OCI-LY3 (cell line): ENCODE results near the gene TM4SF18.

ENCODE experiments used
- H2AFZ ChIP-seq: fragments of 200-600, 300-600 bp; shearing (Covaris generic); 2 replicates; pipeline ENCODE4 v1.6.0; 2014; ENCODE audit warnings: antibody characterized with exemption, low read depth, low read length
- H3K27ac ChIP-seq: fragments of 200-600, 300-600 bp; sonication (generic); 2 replicates; pipeline ENCODE4 v1.5.1; 2014; ENCODE audit warnings: mild to moderate bottlenecking, low read length, moderate library complexity, mixed read lengths
- H3K27me3 ChIP-seq: fragments of 200-600, 300-600 bp; sonication (generic); 2 replicates; pipeline ENCODE4 v1.6.1; 2014; ENCODE audit warnings: low read depth, low read length, mixed read lengths
- H3K36me3 ChIP-seq: fragments of 200-600, 300-600 bp; sonication (generic); replicated peaks from 2 replicates; pipeline ENCODE3; 2014; ENCODE audit warnings: low read depth, low read length, mixed read lengths
- H3K4me1 ChIP-seq: fragments of 300-600, 200-600 bp; sonication (generic); 2 replicates; pipeline ENCODE4 v1.6.1; 2014; ENCODE audit warnings: low read length, mixed read lengths
- H3K4me2 ChIP-seq: fragments of 200-600, 300-600 bp; sonication (generic); 2 replicates; pipeline ENCODE4 v1.6.1; 2014; ENCODE audit warnings: low read length, mixed read lengths
- H3K4me3 ChIP-seq: fragments of 300-600, 200-600 bp; sonication (generic); 2 replicates; pipeline ENCODE4 v1.5.1; 2014; ENCODE audit warnings: antibody characterized with exemption, mild to moderate bottlenecking, low read length, moderate library complexity
- H3K79me2 ChIP-seq: fragments of 300-600, 200-600 bp; shearing (Covaris generic); 2 replicates; pipeline ENCODE4 v1.6.1; 2014; ENCODE audit warnings: mild to moderate bottlenecking, low read length, mixed read lengths
- H3K9ac ChIP-seq: fragments of 300-600, 200-600 bp; shearing (Covaris generic); 2 replicates; pipeline ENCODE4 v1.6.0; 2014; ENCODE audit warnings: mild to moderate bottlenecking, low read length, moderate library complexity
- H3K9me3 ChIP-seq: fragments of 200-600, 300-600 bp; shearing (Covaris generic); 2 replicates; pipeline ENCODE4 v1.6.1; 2014; ENCODE audit warnings: low read length, mixed read lengths; ENCODE audit not compliant: insufficient read depth
- H4K20me1 ChIP-seq: fragments of 200-600, 300-600 bp; sonication (generic); 2 replicates; pipeline ENCODE4 v1.6.1; 2016; ENCODE audit warnings: low read length, mixed read lengths; ENCODE audit not compliant: insufficient read depth
- EZH2phosphoT487 ChIP-seq: fragments of 200-600 bp; shearing (Covaris generic); IDR thresholded peaks from 2 replicates; pipeline ENCODE4 v1.6.1; 2018; ENCODE audit warnings: antibody characterized with exemption, mixed run types, low read depth
- TF ChIP-seq, protein P1 (sequence below): fragments of 200-600, 300-600 bp; sonication (generic); IDR thresholded peaks from 2 replicates; pipeline ENCODE4 v1.5.1; 2014; ENCODE audit warnings: antibody characterized with exemption, low read length, low read depth

Gene TM4SF18

DNA sequence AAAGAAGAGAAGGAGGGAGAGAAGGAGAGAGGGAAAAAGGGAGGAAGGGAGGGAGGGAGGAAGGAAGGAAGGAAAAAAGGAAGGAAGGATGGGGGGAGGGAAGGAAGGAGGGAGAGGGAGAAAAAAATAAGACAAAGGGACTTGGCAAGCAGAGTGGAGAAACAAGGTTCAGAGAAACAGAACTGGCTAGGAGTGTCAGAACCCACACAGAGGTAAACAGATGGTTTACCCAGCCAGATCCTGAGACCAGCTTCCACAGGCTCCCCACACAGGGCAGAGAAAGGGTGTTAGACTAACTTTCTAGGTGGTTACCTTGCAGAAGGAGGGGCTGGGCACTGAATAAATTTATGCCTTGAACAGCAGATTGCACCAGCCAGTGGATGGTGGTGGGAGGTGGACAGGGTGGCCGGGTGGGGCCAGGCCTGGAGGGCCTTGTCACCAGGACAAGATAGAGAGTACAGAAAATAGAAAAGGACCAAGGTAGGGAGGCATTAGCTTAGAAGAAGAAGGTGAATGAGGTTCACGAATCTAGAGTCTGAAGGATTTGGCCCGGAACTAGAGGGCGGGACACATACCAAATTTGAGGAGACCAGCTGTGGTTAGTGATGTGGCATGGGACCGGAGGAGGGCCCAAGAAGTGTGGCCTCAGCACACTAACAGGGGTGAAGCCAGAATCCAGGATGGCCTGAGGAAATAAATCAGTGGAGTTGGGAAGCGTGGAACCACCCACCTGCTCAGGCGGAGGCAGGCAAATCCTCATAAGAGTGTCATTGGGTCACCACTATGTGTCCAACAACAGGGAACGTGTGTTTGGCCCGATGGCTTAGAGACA is 45.3 kb upstream of the TM4SF18 start:
- Histone ChIP-seq H3K79me2 (no peaks in the 10 kb centered on the region), H3K4me3 (no peak overlapping the region), H3K9ac (no peak overlapping the region), H3K4me1 (peaks cover 4% of the 10 kb centered on the region; the same call in 1 of the 2 replicates), H3K4me2 (no peak overlapping the region), H3K27me3 (no peaks in the 10 kb centered on the region), H2AFZ (no peak overlapping the region), H4K20me1 (no peaks in the 10 kb centered on the region), H3K36me3 (no peaks in the 10 kb centered on the region), H3K9me3 (no peaks in the 10 kb centered on the region), H3K27ac (no peak overlapping the region)
- TF ChIP-seq EZH2phosphoT487, result no peak
- TF ChIP-seq, protein P1, sequence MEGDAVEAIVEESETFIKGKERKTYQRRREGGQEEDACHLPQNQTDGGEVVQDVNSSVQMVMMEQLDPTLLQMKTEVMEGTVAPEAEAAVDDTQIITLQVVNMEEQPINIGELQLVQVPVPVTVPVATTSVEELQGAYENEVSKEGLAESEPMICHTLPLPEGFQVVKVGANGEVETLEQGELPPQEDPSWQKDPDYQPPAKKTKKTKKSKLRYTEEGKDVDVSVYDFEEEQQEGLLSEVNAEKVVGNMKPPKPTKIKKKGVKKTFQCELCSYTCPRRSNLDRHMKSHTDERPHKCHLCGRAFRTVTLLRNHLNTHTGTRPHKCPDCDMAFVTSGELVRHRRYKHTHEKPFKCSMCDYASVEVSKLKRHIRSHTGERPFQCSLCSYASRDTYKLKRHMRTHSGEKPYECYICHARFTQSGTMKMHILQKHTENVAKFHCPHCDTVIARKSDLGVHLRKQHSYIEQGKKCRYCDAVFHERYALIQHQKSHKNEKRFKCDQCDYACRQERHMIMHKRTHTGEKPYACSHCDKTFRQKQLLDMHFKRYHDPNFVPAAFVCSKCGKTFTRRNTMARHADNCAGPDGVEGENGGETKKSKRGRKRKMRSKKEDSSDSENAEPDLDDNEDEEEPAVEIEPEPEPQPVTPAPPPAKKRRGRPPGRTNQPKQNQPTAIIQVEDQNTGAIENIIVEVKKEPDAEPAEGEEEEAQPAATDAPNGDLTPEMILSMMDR, result no peak

DNA sequence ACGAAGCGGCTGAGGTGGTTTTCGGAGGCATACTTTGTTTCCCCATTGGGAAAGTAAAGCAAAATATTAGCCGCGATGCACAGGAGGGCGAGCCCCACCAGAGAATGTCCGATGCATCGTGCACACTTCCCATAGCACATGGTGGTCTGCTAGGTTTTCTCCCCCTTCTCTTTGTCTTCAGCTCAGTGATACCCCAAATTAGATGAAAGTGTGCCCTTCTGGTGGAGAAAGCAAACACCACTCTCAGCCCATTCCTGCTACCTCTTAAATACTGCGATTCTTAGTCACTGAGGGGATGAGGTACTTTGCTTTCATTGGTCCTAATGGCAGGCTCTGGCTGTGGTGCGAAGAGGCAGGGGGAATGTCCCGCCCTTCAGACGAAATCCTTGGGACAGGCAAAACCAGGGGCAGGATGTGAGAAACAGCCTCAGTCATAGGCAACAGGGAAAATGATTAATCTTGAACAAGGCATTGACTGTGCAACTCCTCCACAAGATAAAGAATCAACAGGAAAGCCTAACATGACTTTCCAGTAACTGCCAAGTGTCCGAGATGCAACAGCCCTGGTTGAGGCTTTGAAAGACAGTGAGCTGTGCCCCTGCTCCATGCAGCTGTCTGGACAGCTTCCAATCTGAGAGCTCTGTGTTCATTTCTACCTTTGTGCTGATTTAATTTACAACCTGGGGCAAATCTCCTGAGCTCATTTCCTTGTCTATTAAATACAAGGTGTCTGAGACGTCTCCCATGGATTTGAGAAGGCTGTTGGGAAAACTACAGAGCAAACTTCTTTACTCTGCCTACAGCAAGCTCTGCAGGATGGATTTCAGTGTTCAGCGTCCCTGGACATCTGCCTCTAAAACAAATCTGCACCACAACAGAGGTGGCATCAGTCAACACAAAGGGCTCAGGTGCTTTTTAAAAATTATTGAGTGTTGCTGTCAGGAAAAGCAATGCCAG is 44.2 kb upstream of the TM4SF18 start, which contains the start of gene TM4SF1:
TM4SF1 (minus strand) TSS at position 242 of the 957 bp plus-strand sequence; CDS start at position 140, 102 bp downstream.
- Histone ChIP-seq H3K9ac (no peak within 1 kb of the TSS), H3K9me3 (no peaks in the 10 kb centered on the region), H3K27me3 (no peaks in the 10 kb centered on the region), H3K79me2 (no peaks in the 10 kb centered on the region), H4K20me1 (no peaks in the 10 kb centered on the region), H3K4me2 (no peak within 1 kb of the TSS), H3K36me3 (no peaks in the 10 kb centered on the region), H2AFZ (no peak within 1 kb of the TSS), H3K27ac (no peak within 1 kb of the TSS), H3K4me1 (peaks cover 4% of the 10 kb centered on the region; the same call in 1 of the 2 replicates), H3K4me3 (no peak within 1 kb of the TSS)
- TF ChIP-seq, protein P1, result no peak
- no peak for TF ChIP-seq EZH2phosphoT487

DNA sequence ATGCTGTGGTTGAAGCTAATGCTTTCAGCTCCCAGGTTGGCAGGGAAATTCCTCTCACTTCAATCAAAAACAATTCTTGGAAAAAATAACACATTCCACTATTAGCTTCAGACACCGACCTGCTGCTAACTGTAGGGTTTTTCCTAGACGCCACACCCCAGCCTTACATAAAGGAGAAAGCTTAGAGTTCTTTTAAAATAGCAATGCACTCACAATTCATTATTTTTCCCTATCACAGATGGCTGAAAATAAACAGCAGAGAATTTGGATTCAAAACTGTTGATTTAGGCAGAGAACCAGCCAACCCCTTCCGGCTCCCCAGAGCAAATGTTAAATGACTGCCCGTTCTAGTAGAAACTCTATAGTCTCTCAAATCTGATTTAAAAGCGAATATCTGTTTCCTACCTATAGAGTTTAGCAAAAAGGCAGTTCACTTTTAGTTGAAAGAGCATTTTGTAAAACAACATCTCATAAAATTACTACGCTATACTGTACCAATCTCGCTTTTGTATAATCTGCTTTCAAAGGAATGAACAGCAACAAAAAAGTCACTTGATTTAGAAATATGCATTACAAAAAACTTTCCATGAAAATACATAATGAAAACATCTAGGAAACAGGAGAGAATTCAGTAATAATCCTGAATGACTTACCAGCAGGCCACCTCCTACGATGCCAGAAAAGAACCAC is 43.4 kb upstream of the TM4SF18 start:
- H3K4me3 ChIP-seq, result no peak overlapping the region
- peaks cover 1% of the 10 kb centered on the region; the same call in 1 of the 2 replicates for H3K4me1 ChIP-seq

More for the DNA sequence above, 43.4 kb upstream of the TM4SF18 start:
- TF ChIP-seq, protein P1, result no peak
- TF ChIP-seq EZH2phosphoT487, result no peak
- H3K4me2 ChIP-seq, result no peak overlapping the region
- no peak overlapping the region for H2AFZ ChIP-seq
- no peaks in the 10 kb centered on the region for H3K27me3 ChIP-seq
- no peaks in the 10 kb centered on the region for H3K9me3 ChIP-seq
- H3K9ac ChIP-seq, result no peak overlapping the region
- H4K20me1 ChIP-seq, result no peaks in the 10 kb centered on the region
- no peak overlapping the region for H3K27ac ChIP-seq
- H3K36me3 ChIP-seq, result no peaks in the 10 kb centered on the region
- no peaks in the 10 kb centered on the region for H3K79me2 ChIP-seq
